SK-N-MC (cell line): ENCODE measurements around the gene SLC9A3.

Experiments used
- EZH2 ChIP-seq: fragments of 200-600 bp; sonication (generic); IDR thresholded peaks from one replicate; pipeline ENCODE4 v1.6.1; 2017; ENCODE audit warnings: antibody characterized with exemption
- POLR2AphosphoS5 ChIP-seq: IDR thresholded peaks from 2 replicates; pipeline ENCODE4 v1.6.1; 2012; ENCODE audit warnings: mild to moderate bottlenecking, low read depth, low read length, borderline replicate concordance

DNA sequence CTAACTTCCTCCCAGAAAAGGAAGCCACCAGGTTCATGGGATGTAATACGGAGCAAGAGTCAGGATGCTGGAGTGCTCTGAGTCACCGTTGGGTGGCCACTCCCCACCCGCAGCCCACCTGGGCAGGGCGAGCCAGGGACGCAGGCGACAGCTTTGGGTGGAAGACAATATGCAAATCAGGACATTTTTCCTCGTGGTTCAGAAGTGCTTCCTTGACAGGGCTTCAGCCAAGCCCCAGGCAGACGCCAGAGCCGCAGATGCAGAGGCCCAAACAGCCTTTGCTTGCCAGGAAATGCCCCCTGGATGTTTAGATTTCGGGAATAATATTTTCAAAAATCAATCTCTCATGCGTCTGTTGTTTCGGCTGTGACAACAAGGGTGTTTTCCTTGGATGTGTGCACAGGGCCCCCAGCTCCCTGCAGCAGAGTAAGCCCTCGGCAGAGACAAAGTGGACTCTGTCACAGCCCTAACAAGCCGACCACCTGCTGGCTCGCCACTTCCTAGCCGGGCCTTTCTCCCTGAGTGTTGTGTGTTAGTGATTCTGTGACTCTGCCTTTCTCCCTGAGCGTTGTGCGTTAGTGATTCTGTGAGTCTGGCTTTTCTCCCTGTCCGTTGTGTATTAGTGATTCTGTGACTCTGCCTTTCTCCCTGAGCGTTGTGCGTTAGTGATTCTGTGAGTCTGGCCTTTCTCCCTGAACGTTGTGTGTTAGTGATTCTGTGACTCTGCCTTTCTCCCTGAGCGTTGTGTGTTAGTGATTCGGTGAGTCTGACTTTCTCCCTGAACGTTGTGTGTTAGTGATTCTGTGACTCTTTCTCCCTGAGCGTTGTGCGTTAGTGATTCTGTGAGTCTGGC lies 11.8 kb upstream of the SLC9A3 start:
- no peak for TF ChIP-seq POLR2AphosphoS5
- TF ChIP-seq EZH2 = no peak
